ENCODE measurements around the gene NCCRP1.

DNA sequence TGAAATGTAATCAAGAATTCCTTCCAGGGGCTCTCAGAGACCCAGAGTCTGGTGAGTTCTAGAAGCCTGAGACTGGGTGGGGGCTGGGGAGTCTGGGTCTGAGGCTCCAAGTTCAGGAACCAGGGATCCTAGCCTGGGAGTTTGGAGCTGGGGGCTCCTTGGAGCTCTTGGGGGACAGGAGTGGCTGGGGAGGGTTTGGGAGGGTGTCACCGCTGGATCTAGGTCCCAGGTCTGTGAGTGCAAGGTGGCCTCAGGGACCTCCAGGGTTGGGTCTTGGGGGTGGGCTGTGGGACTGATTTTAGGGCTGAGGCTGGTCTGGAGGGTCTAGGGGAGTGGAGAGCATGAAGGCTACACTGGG is 6.2 kb downstream of the NCCRP1 start:
- no peak for TF ChIP-seq GLIS3 (CRISPR knock-in tag; IDR thresholded peaks at IDR 0.05)
- TF ChIP-seq, protein P1, sequence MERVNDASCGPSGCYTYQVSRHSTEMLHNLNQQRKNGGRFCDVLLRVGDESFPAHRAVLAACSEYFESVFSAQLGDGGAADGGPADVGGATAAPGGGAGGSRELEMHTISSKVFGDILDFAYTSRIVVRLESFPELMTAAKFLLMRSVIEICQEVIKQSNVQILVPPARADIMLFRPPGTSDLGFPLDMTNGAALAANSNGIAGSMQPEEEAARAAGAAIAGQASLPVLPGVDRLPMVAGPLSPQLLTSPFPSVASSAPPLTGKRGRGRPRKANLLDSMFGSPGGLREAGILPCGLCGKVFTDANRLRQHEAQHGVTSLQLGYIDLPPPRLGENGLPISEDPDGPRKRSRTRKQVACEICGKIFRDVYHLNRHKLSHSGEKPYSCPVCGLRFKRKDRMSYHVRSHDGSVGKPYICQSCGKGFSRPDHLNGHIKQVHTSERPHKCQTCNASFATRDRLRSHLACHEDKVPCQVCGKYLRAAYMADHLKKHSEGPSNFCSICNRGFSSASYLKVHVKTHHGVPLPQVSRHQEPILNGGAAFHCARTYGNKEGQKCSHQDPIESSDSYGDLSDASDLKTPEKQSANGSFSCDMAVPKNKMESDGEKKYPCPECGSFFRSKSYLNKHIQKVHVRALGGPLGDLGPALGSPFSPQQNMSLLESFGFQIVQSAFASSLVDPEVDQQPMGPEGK (CRISPR knock-in tag; IDR thresholded peaks at IDR 0.05; ENCODE audit: borderline replicate concordance) = no peak

Measured in SK-N-SH treated with all-trans-retinoic acid at 6 μM for 48 hours (cell line).